Activated CD8-positive, alpha-beta memory T cell treated with anti-CD3 and anti-CD28 coated beads for 1 hour (primary cell): ENCODE results near the gene ZNF177.
"Not testable (repeated sequence)": the region's sequence is repeated elsewhere in the genome, so short reads cannot be mapped to it uniquely, and the experiment has no call there.

Experiments used
- DNase-seq, 2 donors: peaks; one replicate each; pipeline ENCODE4 v3.0.0-alpha.2; 2020; ENCODE audit warnings: low read depth in 1 of 2; ENCODE audit errors: extremely low read depth in 1 of 2

ZNF177 gene

DNA sequence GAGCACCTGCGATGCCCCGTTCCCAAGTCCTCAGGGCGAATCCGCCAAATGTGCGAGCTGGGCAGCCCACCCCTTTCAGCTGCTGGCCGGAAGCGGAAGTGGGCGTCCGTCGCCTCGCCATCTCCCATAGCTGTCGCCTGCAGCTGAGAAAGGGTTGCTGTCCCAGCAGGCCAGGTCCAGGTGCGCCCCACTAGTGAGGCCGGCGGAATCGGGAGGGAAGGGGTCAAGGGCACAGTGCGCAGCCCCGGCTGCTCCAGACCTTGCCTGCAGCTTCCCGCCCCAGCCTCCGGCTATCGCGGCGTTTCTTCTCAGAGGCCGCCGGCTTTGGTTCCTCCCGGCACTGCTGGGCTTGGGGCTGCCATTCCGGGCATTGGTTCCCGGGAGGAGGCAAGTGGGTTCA, at the start of gene ZNF177:
Gene ZNF177 (plus strand): TSS at position 109 of the 400 bp plus-strand sequence. CDS start 15,299 bp downstream, outside the sequence.
- DNase-seq, result no peak

DNA sequence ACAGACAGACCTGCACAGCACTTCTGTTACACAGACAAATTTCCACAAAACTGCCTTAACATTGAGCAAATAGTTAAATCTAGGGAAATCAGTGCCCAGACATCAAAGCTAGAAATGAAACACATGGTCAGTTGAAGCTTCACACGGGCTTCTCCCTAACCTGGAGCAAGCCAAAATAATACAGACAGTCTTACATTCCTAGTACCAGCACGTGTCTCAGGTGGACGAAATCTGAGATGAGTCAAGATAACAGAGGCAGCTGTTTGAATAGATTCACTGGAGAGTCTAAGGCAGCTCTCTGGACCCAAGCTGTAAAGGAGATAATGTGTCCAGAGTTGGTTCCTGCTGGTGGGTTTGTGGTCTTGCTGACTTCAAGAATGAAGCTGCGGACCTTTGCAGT, 49.1 kb upstream of the ZNF177 start:
- DNase-seq, result no peak

DNA sequence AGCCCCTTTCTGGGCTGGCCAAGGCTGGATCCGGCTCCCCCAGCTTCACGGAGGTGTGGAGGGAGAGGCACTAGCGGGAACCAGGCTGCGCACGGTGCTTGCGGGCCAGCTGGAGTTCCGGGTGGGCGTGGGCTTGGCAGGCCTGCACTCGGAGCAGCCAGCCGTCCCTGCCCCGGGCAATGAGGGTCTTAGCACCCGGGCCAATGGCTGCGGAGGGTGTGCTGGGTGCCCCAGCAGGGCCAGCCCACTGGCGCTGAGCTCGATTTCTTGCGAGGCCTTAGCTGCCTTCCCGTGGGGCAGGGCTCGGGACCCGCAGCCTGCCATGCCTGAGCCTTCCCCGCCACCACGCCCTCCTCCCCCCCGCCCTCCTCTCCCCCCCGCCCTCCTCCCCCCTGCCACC, 41.5 kb upstream of the ZNF177 start:
- DNase-seq, result no peak

DNA sequence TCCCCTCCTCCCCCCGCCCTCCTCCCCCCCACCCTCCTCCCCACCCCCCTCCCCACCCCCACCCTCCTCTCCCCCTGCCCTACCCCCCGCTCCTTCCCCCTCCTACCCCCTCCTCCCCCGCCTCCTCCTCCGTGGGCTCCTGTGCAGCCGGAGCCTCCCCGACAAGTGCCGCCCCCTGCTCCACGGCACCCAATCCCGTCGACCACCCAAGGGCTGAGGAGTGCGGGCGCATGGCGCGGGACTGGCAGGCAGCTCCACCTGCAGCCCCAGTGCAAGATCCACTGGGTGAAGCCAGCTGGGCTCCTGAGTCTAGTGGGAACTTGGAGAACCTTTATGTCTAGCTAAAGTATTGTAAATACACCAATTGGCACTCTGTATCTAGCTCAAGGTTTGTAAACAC, 41.1 kb upstream of the ZNF177 start:
- DNase-seq, result not testable (repeated sequence)

DNA sequence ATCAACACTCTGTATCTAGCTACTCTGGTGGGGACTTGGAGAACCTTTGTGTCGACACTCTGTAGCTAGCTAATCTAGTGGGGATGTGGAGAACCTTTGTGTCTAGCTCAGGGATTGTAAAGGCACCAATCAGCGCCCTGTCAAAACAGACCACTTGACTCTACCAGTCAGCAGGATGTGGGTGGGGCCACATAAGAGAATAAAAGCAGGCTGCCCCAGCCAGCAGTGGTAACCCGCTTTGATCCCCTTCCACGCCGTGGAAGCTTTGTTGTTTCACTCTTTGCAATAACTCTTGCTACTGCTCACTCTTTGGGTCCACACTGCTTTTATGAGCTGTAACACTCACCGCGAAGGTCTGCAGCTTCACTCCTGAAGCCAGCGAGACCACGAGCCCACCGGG, 40.6 kb upstream of the ZNF177 start:
- DNase-seq, result not testable (repeated sequence)

DNA sequence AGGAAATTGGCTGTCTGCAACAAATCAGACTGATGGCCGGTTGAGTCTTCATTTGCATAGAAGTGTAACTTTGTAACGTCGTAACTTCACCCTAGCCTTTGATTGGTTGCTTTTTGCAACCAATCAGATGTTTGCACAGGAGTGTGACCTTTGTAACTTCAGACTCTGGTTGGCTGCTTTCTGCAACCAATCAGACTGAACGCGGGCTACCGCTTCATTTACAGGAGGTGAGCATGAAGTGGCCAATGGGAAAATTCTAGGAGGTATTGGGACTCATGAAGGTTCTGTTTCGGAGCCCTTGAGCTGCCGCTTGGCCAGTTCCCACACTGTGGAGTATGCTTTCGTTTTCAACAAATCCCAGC, 39.3 kb upstream of the ZNF177 start:
- no peak for DNase-seq

DNA sequence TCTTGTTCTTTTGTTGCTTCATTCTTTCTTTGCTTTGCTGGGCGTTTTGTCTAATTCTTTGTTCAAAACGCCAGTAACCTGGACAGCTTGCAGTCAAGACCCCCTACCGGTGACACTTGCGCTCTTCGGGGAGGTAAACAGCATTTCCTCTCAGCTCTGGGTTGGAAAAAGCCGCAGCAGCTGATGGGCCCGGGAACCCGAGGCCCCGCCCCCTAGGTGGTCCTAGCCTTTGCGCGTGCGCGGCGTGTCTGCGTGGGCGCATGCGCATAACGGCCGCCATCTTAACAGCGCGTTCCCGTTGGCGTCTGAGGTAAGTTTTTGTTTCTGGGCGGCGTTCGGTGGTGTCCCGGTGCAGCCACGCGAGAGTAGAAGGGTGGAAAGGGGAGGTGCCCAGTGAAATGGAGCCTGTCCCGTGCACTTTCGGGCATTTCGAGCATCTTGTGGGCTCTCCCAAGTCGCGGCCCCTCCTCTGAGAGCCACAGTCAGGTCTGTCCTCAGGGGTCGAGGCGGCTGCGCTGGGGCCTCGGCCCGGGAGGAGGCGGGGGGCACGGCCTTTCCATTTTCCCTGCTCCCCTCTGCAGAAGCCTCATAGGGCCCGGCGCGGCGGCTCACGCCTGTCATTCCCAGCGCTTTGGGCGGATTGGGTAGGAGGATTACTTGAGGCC, 38.8 kb upstream of the ZNF177 start, which contains the start of gene ZNF559:
Gene ZNF559 (plus strand): TSS at position 261 of the 665 bp plus-strand sequence. CDS start 14,371 bp downstream, outside the sequence.
- DNase-seq, result peak; percentile 92 to 98

DNA sequence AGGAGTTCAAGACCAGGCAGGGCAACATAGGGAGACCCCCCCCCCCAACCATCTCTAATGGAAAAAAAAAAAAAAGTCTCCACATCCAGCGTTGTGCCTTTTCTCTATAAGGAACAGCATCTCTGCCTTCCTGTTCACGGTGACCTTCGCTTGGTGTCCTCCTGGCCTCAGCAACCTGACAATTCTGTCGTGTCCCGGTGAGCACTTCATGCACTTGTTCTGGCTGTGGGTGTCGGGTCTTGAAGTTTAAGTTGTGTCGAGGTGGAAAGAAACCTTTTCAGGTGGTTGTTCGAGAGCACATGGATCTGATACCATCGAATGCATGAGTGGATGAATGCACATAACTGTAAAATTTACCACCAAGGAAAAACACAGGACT, 38.2 kb upstream of the ZNF177 start:
- DNase-seq, result no peak

DNA sequence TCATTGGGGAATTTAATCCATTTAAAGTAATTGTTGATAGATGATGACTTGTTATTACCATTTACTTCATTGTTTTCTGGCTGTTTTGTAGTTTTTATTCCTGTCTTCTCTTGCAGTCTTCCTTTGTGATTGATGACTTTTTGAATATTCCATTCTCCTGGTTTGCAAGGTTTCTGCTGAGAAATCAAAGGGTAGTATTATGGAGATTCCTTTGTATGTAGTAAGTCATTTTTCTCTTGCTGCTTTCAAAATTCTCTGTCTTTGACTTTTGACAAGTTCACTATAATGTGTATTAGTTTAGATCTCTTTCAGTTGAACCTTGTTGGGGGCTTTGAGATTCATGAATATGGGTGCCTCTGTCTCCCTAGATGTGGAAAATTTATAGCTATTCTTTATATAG, 32.8 kb upstream of the ZNF177 start:
- DNase-seq, result no peak

DNA sequence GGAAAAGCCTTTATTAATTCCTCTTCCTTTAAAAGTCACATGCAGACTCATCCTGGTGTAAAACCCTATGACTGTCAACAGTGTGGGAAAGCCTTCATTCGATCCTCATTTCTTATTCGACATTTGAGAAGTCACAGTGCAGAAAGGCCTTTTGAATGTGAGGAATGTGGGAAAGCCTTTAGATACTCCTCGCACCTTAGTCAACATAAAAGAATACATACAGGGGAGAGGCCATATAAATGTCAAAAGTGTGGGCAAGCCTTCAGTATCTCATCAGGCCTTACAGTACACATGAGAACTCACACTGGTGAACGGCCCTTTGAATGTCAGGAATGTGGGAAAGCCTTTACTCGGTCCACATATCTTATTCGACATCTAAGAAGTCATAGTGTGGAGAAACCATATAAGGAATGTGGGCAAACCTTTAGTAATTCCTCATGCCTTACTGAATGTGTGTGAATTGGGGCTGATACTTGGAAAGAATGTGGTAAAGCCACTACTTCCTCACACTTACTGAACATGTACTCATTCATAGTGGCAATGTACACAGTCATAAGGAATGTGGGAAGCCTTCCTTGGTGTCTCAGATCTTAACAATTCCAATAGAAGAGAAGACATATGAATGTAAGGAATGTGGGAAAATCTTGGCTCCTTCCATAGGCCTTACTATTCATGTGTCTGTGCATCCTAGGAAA, 20.1 kb upstream of the ZNF177 start:
- no peak for DNase-seq

DNA sequence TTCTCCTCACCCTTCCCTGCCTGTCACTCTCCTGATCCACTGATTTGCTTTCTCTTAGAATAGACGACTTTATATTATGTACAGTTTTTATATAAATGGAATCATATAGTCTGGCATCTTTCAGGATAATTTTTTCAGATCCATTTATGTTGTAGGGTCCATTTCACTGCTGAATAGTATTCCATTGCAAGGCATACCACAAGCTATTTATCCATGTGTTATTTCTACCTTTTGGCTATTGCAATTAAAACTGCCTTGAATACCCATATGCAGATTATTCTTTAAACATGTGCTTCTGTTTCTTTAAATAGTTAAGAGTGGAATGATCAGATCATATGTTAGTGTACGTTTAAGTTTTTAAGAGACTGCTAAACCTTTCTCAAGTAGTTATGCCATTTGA, 17.8 kb upstream of the ZNF177 start:
- DNase-seq, result no peak

DNA sequence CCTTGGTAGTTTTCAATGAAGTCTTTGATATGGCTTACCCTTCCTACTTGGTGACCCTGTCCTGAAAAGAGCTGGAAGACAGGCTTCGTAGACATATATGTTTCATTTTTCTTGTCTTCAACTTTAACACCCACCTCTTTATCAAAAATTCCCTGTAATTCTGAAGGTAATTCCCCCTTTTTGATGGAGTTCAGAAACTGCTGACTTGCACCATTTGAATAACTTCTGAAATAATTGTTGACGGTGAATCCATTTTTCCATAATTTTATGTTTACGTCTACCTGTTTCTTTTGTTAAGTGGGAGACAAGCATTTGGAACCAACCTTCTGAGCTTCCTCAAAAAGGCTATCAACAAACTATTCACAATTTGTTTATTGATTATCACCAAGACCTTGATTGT, 14.6 kb upstream of the ZNF177 start:
- no peak for DNase-seq

DNA sequence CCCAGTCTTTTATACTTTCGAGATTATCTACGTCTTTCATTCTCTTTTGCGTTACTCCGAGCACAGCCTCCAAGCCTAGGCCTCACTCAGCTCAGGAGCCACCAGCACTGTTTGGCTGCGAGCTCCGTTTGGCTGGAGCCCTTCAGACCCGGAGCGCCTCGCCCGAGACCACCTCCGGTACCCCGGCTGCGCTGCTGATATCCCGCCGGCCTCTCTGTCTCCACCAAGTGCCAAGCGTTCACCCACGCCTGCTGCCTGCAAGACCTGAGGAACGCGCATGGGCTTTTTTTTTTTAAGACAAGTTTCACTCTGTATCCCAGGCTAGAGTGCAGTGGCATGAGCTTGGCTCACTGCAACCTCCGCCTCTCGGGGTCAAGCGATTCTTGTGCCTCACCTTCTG, 14.1 kb upstream of the ZNF177 start:
- DNase-seq, result no peak

DNA sequence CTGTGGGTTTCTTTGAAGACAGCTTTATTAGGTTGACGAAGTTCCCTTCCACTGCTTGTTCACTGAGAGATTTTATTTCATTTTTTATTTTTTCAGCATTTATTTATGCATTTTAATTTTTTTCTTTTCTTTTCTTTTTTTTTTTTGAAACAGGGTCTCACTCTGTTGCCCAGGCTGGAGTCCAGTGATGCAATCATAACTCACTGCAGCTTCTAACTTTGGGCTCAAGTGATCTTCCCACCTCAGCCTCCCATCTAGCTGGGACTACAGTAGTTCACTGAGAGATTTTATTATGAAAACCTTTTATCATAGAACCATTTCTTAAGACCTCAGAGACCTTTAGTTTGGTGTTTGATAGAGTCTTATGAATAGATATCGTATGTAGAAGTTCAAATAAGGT, 10.3 kb upstream of the ZNF177 start:
- DNase-seq, result no peak

DNA sequence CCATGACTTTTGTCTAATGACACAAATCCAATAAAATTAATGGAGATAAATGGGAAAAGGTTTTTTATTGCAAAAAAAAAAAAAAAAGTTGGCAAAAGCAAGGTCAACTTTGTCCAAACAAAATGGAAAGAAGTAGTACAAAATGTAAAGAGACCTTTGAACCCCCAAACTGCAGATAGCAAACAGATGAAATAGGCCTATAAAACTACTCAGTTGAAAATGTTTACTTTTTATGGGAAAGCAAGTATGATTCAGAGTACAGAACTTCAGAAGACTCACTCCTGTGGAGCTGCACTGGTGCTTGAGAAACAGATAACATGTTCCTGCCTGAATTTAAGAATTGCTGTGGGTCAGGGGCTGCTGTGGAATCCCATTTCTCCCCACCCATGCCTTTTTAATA, 9.8 kb upstream of the ZNF177 start:
- DNase-seq, result no peak

DNA sequence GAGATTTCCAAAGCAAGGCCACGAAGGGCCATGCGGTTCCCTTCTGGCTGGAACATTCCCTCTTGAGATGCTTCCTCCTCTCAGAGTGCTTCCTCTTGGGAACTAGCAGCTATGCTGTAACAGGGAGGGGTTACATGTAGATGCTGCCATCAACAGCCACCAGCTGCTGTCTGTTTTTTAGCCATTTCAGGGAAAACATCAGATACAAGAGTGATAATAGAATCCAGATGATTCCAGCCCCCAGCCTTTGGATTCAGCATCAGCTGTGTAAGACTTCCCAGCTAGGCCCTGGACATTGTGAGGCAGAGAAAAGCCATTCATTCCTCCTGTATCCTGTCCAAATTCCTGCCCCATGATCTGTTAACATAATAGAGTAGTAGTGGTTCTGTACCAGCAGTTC, 8.2 kb upstream of the ZNF177 start:
- DNase-seq, result no peak

DNA sequence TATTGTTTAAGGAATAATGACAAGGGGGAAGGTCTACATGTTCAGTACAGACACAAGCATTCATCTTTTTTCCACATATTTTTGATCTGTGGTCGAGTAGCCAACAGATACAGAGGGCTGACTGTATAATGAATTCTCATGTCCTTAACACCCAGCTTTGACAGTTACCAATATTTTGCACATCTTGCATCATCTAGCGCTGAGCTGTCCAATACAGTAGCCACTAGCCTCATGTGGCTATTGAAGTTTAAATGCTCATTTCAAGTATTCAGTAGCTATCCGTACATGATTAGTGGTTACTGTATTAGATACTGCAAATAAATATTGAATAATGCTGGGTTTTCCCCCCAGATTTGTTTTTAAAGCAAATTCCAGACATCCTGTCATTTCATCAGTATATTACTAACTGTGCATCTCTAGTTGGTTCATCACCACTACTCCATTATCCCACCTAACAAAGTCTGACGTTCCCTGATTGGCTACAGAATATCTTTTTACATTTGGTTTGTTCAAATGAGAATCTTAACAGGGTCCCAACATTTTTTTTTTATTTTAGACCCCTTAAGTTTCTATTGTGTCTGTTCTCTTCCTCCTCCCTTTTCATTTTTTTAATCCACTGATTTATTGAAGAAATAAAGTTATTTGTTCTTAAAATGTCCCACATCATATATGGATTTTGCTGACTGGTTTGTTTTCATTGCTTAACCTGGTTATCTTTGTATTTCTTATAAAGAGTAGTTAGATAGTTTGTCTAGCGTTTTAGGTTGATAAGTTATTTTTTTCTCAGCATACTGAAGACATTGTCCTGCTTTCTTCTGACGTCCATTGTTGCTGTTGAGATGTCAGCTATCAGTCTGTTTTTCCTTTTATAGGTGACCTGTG, 8.2 kb downstream of the ZNF177 start:
- DNase-seq, result no peak

DNA sequence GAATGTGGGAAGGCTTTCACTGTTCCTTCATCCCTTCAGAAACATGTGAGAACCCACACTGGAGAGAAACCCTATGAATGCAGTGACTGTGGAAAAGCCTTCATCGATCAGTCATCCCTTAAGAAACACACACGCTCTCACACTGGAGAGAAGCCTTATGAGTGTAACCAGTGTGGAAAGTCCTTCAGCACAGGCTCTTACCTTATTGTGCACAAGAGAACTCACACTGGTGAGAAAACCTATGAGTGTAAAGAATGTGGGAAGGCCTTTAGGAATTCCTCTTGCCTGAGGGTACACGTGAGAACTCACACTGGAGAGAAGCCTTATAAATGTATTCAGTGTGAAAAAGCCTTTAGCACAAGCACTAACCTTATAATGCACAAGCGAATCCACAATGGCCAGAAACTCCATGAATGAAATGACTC, 18.6 kb downstream of the ZNF177 start:
- no peak for DNase-seq

DNA sequence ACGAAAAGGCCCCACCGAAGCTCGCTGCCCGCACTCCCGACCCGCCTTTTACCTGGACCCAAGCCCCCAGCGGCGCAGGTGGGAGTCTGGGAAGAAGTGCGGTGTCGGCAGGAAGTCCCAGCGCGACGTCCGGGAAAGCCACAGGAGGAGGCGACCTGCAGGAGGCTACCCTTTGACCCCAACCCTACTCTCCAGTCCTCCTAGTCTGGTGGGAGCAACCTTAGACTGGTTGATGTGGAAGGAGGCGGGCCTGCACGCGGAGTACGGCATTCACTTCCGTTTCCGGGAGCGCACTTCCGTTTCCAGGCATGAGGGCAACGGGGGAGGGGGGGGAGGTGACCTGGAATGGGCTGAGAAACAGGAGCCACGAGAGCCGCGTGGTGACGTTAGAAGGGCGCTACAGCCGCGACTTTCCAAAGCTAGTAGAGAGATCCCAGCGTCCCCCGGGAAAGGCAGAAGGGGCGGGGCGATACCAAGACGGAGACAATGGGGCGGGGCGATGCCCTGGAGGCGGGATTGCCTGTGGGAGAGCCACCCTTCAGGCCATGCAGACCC, 44.1 kb downstream of the ZNF177 start:
- peak in 1 of 2 donors; percentile 19 for DNase-seq

DNA sequence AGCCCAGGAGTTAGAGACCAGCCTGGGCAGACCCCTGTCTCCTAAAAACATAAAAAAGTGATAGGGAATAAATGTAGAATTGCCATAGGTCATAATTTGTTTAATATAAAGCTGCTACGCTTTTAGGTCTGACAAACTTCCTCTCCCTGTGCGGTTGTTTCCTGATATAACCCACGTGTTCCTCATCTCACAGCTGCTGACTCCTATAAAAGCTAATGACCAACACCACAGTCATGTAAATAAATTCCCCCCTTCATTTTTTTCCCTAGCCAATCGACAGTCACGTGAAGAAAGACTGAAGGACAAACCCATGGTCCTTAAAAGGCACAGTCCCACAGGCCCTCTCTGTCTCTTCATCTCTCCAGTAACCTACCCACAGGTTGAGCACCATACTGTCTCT, 45.0 kb downstream of the ZNF177 start:
- DNase-seq, result no peak

DNA sequence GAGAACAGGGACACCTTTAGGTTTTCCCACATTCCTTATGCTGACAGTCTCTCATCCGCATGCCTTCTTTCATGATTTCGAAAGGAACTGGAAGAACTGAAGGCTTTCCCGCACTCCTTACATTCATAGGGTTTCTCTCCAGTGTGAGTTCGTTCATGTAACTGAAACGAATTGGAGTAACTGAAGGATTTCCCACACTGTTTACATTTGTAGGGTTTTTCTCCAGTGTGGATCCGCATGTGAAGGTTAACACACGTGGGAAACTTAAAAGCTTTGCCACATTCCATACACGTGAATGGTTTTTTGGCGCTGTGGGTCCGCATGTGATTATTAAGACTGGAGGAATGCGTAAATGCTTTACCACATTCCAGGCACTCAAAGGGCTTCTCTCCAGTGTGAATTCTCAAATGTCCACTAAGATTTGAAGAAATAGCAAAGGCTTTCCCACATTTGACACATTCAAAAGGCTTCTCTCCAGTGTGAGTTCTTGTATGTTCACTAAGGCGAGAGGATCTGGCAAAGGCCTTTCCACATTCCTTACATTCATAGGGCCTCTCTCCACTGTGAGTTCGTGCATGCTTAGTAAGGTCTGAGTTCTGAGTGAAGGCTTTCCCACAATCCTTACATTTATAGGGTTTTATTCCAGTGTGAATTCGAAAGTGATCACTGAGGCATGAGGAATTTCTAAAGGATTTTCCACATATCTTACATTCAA, 50.6 kb downstream of the ZNF177 start:
- DNase-seq, result no peak
